ENCODE results near the gene OR52L1. TPM values are rescaled to one million over a fixed set of nuclear protein-coding genes. Genes with fewer than 3 reads are reported as not detected.

The OR52L1 gene
- total RNA-seq (2022; extraction: Qiagen RNA extraction; ENCODE audit: low read depth) = not detected in 5 replicates

DNA sequence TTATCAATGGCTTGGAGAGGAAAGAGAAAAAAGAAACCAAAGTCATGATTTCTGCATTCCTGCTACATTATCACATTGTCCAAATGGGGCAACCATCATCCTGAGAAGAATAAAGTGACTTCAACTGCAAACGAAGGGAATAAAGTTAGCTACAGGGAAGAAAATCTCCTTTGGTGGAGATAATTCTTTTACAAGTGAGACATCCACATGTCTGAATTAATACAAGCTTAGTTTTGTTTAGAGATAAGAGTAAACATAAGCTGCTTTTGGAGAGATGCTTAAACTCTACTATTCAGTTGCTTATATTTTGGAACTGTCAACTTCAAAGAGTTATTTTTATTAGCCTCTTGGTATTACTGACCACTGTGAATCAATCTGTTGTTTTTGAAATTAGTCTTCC, at the start of gene OR52L1:
Gene OR52L1 (minus strand): TSS at position 101 of the 400 bp plus-strand sequence. CDS start 55 bp downstream, at position 46.

DNA sequence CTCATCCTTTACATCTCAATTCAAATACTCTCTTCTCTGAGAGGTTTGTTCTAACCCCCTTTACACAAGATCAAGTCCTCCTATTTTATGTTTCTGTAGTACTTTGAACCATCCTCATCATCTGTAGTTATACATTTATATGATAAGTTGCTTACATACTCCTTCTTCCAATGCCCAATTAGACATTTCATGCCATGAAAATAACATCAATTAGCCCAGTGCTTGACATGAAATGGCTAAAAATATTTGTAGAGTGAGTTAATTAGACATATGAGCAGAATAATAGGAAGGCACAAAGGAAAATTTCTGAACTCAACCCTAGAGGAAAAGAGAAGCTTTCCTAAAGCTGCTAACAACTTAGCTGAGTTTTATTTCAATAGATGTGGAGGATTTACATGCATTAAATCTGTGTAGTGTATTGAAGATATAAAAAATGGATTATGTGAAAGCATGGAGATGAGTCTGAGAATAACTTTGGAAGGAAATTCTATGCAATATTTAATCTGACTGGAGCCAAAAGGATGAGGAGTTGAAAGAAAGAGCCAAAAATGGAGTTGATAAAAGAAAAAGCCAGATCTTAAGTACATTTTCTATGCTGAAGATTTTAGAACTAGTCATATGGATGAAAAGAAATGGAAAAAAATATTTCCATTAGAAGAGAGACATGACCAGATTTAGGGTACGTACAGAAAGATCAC, 44.1 kb upstream of the OR52L1 start, which contains the start of gene OR56A1:
Gene OR56A1 (minus strand): TSS at position 51 of the 698 bp plus-strand sequence. CDS start 3,066 bp downstream, outside the sequence.

DNA sequence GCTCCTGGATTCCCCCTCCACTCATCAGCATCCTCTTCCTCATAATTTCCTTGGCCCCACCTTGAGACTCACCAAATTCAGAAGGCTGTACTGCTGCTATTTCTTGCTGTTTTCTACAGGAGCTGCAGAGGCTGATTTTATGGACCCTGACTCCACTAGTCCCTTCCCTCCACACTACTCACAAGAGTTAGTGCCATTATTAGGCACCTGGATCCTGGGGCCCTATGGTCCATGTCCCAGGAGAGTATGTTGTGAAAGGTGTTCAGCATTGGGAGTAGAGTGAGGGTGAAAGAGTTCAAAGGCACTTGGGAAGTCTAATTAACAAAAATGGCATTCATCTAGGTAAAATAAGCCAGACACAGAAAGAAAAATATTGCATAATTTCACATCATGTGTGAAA, 20.1 kb upstream of the OR52L1 start, which contains the start of gene OR56A4:
Gene OR56A4 (minus strand): TSS at position 101 of the 400 bp plus-strand sequence. CDS start 3,954 bp downstream, outside the sequence.

DNA sequence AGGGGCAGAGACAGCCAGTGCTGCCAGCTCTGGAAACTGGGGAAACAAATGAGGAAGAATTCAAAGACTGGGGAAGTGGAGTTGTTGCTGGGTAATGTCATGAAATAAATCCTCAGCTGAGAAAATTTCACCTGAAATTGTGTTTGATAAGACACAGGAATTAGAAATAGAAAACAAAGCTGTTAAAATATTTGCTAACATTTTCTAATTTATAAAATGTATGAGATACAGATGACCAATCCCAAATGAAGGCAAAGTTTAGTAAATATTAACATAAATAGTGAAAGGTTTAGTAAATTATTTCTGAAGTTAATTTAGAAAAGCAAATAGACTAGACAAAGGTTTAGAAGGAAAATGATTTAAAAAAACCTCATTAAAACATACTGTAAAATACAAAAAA, 18.4 kb downstream of the OR52L1 start, which contains the start of gene OR56A5:
Gene OR56A5 (minus strand): TSS at position 101 of the 400 bp plus-strand sequence. CDS start 0 bp downstream, at position 101.

DNA sequence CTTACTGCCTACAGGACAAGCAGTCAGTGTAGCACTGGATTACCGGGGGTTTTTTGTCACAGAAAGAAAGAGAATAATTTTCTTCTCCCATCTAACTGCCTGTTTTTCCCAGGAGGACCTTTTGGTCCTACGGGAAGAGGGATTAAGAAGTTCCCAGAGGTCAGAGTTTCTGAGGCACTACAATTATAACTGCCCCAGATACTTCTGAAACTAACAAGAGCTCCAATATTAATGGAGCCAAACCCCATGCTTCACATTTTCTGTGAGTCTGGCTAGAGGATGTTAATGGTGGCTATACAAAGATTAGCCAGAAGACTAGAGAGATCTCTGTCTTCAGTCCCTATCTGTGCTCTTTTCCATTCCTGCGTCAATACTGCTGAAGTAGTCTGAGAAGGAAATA, 44.8 kb downstream of the OR52L1 start, which contains the start of gene OR56A3:
Gene OR56A3 (plus strand): TSS at position 301 of the 400 bp plus-strand sequence. CDS start 5,096 bp downstream, outside the sequence.

Other genes with a start within 250 kb of the OR52L1 start
- gene OR52N4, start 232.7 kb downstream of the OR52L1 start, total RNA-seq (2022; extraction: Qiagen RNA extraction; ENCODE audit: low read depth) = not detected in 5 replicates
- not detected in 5 replicates for gene OR52N5, start 203.6 kb downstream of the OR52L1 start, total RNA-seq (2022; extraction: Qiagen RNA extraction; ENCODE audit: low read depth)
- not detected in 5 replicates for gene OR52N1, start 195.7 kb downstream of the OR52L1 start, total RNA-seq (2022; extraction: Qiagen RNA extraction; ENCODE audit: low read depth)
- gene OR52N2, start 178.1 kb downstream of the OR52L1 start, total RNA-seq (2022; extraction: Qiagen RNA extraction; ENCODE audit: low read depth) = not detected in 5 replicates
- gene OR52E6, start 145.1 kb downstream of the OR52L1 start, total RNA-seq (2022; extraction: Qiagen RNA extraction; ENCODE audit: low read depth) = not detected in 5 replicates
- not detected in 5 replicates for gene OR52E8, start 129.3 kb downstream of the OR52L1 start, total RNA-seq (2022; extraction: Qiagen RNA extraction; ENCODE audit: low read depth)
- not detected in 5 replicates for gene OR52E4, start 106.4 kb downstream of the OR52L1 start, total RNA-seq (2022; extraction: Qiagen RNA extraction; ENCODE audit: low read depth)
- not detected in 5 replicates for gene OR52E5, start 93.8 kb downstream of the OR52L1 start, total RNA-seq (2022; extraction: Qiagen RNA extraction; ENCODE audit: low read depth)
- not detected in 5 replicates for gene OR56A3, start 44.7 kb downstream of the OR52L1 start, total RNA-seq (2022; extraction: Qiagen RNA extraction; ENCODE audit: low read depth)
- not detected in 5 replicates for gene OR56A5, start 18.5 kb downstream of the OR52L1 start, total RNA-seq (2022; extraction: Qiagen RNA extraction; ENCODE audit: low read depth)
- not detected in 5 replicates for gene OR56A4, start 20.0 kb upstream of the OR52L1 start, total RNA-seq (2022; extraction: Qiagen RNA extraction; ENCODE audit: low read depth)
- not detected in 5 replicates for gene OR56A1, start 43.8 kb upstream of the OR52L1 start, total RNA-seq (2022; extraction: Qiagen RNA extraction; ENCODE audit: low read depth)
- not detected in 5 replicates for gene OR56B4, start 120.7 kb upstream of the OR52L1 start, total RNA-seq (2022; extraction: Qiagen RNA extraction; ENCODE audit: low read depth)
- gene OR52B2, start 183.3 kb upstream of the OR52L1 start, total RNA-seq (2022; extraction: Qiagen RNA extraction; ENCODE audit: low read depth) = not detected in 5 replicates
- gene OR52W1, start 212.2 kb upstream of the OR52L1 start, total RNA-seq (2022; extraction: Qiagen RNA extraction; ENCODE audit: low read depth) = not detected in 5 replicates
- gene C11orf42, start 218.6 kb upstream of the OR52L1 start, total RNA-seq (2022; extraction: Qiagen RNA extraction; ENCODE audit: low read depth) = not detected in 5 replicates
- gene FHIP1B, start 247.7 kb upstream of the OR52L1 start, total RNA-seq (2022; extraction: Qiagen RNA extraction; ENCODE audit: low read depth) = 14.3 to 23.7 TPM (median 17.4 TPM) in 5 replicates